ENCODE data around the gene DISC1.

DNA sequence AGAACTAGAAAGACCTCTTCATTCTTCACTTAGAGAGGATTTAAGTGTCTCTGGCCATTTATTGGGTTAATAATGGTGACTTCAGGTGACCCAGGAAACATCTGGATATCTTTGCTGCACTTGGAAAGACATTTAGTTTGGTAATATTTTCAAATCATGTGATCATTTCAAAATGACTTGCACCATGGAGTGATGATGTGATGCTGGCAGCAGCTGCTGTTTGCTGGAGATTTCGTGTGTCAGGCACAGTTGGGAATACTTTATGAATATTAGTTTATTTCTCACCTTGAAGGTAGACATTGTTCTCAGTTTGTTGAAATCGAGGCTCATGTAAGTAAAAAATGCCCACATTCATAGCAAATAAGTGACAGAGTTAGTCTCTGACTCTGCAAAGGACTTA lies 236.0 kb downstream of the DISC1 start:
- TF ChIP-seq, protein P1, sequence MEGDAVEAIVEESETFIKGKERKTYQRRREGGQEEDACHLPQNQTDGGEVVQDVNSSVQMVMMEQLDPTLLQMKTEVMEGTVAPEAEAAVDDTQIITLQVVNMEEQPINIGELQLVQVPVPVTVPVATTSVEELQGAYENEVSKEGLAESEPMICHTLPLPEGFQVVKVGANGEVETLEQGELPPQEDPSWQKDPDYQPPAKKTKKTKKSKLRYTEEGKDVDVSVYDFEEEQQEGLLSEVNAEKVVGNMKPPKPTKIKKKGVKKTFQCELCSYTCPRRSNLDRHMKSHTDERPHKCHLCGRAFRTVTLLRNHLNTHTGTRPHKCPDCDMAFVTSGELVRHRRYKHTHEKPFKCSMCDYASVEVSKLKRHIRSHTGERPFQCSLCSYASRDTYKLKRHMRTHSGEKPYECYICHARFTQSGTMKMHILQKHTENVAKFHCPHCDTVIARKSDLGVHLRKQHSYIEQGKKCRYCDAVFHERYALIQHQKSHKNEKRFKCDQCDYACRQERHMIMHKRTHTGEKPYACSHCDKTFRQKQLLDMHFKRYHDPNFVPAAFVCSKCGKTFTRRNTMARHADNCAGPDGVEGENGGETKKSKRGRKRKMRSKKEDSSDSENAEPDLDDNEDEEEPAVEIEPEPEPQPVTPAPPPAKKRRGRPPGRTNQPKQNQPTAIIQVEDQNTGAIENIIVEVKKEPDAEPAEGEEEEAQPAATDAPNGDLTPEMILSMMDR (IDR thresholded peaks at IDR 0.05; ENCODE audit: low read depth, low read length) = no peak
- TF ChIP-seq POLR2A (IDR thresholded peaks at IDR 0.05; ENCODE audit: extremely low read depth, insufficient read length) = no peak
- TF ChIP-seq, protein P2, sequence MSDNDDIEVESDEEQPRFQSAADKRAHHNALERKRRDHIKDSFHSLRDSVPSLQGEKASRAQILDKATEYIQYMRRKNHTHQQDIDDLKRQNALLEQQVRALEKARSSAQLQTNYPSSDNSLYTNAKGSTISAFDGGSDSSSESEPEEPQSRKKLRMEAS (IDR thresholded peaks at IDR 0.05; ENCODE audit: low read depth, low read length) = no peak

All from NB4 (cell line).